ENCODE data around the gene C11orf54.

C11orf54 gene

GRCh38 chr11:93720522-93720921 lies 20.9 kb upstream of the C11orf54 start:
- ChIA-PET POLR2A (no interaction called here), CTCF (interaction anchor here (4.1 kb wide), 1 partner anchor 10 kb away, joined by 15 read pairs; no protein-coding TSS in a partner anchor)
- DNase-seq (ENCODE audit: extremely low spot score) = no peak
- TF ChIP-seq, protein P1, sequence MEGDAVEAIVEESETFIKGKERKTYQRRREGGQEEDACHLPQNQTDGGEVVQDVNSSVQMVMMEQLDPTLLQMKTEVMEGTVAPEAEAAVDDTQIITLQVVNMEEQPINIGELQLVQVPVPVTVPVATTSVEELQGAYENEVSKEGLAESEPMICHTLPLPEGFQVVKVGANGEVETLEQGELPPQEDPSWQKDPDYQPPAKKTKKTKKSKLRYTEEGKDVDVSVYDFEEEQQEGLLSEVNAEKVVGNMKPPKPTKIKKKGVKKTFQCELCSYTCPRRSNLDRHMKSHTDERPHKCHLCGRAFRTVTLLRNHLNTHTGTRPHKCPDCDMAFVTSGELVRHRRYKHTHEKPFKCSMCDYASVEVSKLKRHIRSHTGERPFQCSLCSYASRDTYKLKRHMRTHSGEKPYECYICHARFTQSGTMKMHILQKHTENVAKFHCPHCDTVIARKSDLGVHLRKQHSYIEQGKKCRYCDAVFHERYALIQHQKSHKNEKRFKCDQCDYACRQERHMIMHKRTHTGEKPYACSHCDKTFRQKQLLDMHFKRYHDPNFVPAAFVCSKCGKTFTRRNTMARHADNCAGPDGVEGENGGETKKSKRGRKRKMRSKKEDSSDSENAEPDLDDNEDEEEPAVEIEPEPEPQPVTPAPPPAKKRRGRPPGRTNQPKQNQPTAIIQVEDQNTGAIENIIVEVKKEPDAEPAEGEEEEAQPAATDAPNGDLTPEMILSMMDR (IDR thresholded peaks at IDR 0.05; ENCODE audit: control extremely low read depth, extremely low read depth, low read depth, missing control alignments) = no peak

- ChIA-PET POLR2A (no interaction called here), CTCF (interaction anchor here (1.2 kb wide), 1 partner anchor 27 kb away, joined by 3 read pairs; no protein-coding TSS in a partner anchor)
- no peak for DNase-seq (ENCODE audit: extremely low spot score)
- TF ChIP-seq, protein P1 (IDR thresholded peaks at IDR 0.05; ENCODE audit: control extremely low read depth, extremely low read depth, low read depth, missing control alignments) = no peak
Observed at GRCh38 chr11:93724089-93724488, 17.4 kb upstream of the C11orf54 start.

- CTCF ChIA-PET = interaction anchor here (0.8 to 1.3 kb wide), 2 partner anchors 9 to 10 kb away, joined by 3 read pairs; no protein-coding TSS in a partner anchor
- TF ChIP-seq, protein P1 (IDR thresholded peaks at IDR 0.05; ENCODE audit: control extremely low read depth, extremely low read depth, low read depth, missing control alignments) = no peak
- DNase-seq (ENCODE audit: extremely low spot score) = no peak
- POLR2A ChIA-PET = interaction anchor here (2.1 kb wide), 1 partner anchor 13 kb away, joined by 7 read pairs; the partner anchor contains the start of genes C11orf54 and TAF1D
Observed at GRCh38 chr11:93727985-93728791, 13.3 kb upstream of the C11orf54 start.

DNA sequence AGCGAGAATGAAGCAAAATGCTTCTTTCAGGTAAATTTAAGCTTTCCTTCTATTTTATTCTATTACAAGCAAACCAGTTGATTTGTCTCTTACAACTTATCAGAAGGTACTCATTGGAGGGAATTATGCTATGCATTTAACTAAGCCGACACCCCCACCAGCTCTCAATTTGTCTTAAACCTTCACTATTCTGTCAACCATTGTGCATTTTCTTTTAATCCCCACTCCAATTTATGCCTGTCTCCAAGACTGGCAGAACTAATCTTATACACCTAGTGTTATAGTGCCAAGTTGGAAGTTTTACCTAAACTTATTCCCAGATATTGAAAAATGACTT lies 12.7 kb upstream of the C11orf54 start:
- no peak for DNase-seq (ENCODE audit: extremely low spot score)
- CTCF ChIA-PET = interaction anchor here (3.9 kb wide), 1 partner anchor 9 kb away, joined by 15 read pairs; no protein-coding TSS in a partner anchor
- TF ChIP-seq, protein P1 (IDR thresholded peaks at IDR 0.05; ENCODE audit: control extremely low read depth, extremely low read depth, low read depth, missing control alignments) = no peak
- POLR2A ChIA-PET = interaction anchor here (3.2 kb wide), 1 partner anchor 12 kb away, joined by 21 read pairs; the partner anchor contains the start of genes C11orf54 and TAF1D

- TF ChIP-seq, protein P1 (IDR thresholded peaks at IDR 0.05; ENCODE audit: control extremely low read depth, extremely low read depth, low read depth, missing control alignments) = no peak
- CTCF ChIA-PET = interaction anchor here (1.5 to 3.9 kb wide), 3 partner anchors 9 to 41 kb away, joined by 3 to 15 read pairs (median 5); no protein-coding TSS in a partner anchor
- no peak for DNase-seq (ENCODE audit: extremely low spot score)
- POLR2A ChIA-PET = interaction anchor here (3.2 kb wide), 1 partner anchor 12 kb away, joined by 21 read pairs; the partner anchor contains the start of genes C11orf54 and TAF1D
Observed at GRCh38 chr11:93729129-93729616, 12.3 kb upstream of the C11orf54 start.

Measured in GM10248 (cell line).